Adipocyte (in vitro differentiated cells): ENCODE results near the gene NELL1.

Source experiments
- DNase-seq: peaks from one replicate; pipeline ENCODE4 v3.0.0-alpha.2; 2015; ENCODE audit warnings: low read depth
- H3K27me3 ChIP-seq: replicated peaks from 2 replicates; pipeline ENCODE4 v1.7.0; 2013; ENCODE audit warnings: mild to moderate bottlenecking, low read length, moderate library complexity; ENCODE audit not compliant: control insufficient read depth, insufficient read depth
- H3K36me3 ChIP-seq: 2 replicates; pipeline ENCODE4 v1.7.0; 2013; ENCODE audit warnings: low read length, mild to moderate bottlenecking, moderate library complexity; ENCODE audit not compliant: control insufficient read depth, insufficient read depth, severe bottlenecking
- H3K4me1 ChIP-seq: 2 replicates; pipeline ENCODE4 v1.7.0; 2013; ENCODE audit warnings: mild to moderate bottlenecking, low read length, moderate library complexity; ENCODE audit not compliant: control insufficient read depth, insufficient read depth
- H3K4me3 ChIP-seq: 2 replicates; pipeline ENCODE4 v1.7.0; 2013; ENCODE audit warnings: mild to moderate bottlenecking, low read length, moderate library complexity
- H3K9ac ChIP-seq: 2 replicates; pipeline ENCODE4 v1.7.0; 2013; ENCODE audit warnings: mild to moderate bottlenecking, low read length, moderate library complexity
- H3K9me3 ChIP-seq: 2 replicates; pipeline ENCODE4 v1.7.0; 2013; ENCODE audit warnings: mild to moderate bottlenecking, low read length, moderate library complexity; ENCODE audit not compliant: control insufficient read depth

NELL1 gene

GRCh38 chr11:21396342-21397008, 727.1 kb downstream of the NELL1 start:
- DNase-seq, result no peak
- Histone ChIP-seq H3K4me3 (no peak overlapping the region), H3K4me1 (no peaks in the 10 kb centered on the region), H3K36me3 (no peaks in the 10 kb centered on the region), H3K9me3 (no peaks in the 10 kb centered on the region), H3K27me3 (no peaks in the 10 kb centered on the region), H3K9ac (no peak overlapping the region)

GRCh38 chr11:21398195-21398594, 728.8 kb downstream of the NELL1 start:
- Histone ChIP-seq H3K9me3 (no peaks in the 10 kb centered on the region), H3K27me3 (no peaks in the 10 kb centered on the region), H3K4me1 (peaks cover 2% of the 10 kb centered on the region), H3K9ac (no peak overlapping the region), H3K4me3 (no peak overlapping the region), H3K36me3 (no peaks in the 10 kb centered on the region)
- DNase-seq, result no peak

GRCh38 chr11:21401496-21401895, 732.1 kb downstream of the NELL1 start:
- DNase-seq, result no peak
- H3K27me3 ChIP-seq, result no peaks in the 10 kb centered on the region
- H3K36me3 ChIP-seq, result no peaks in the 10 kb centered on the region
- peaks cover 11% of the 10 kb centered on the region for H3K4me1 ChIP-seq
- no peak overlapping the region for H3K4me3 ChIP-seq
- H3K9ac ChIP-seq, result no peak overlapping the region
- H3K9me3 ChIP-seq, result no peaks in the 10 kb centered on the region

GRCh38 chr11:21402274-21402673, 732.9 kb downstream of the NELL1 start:
- Histone ChIP-seq H3K27me3 (no peaks in the 10 kb centered on the region), H3K4me3 (no peak overlapping the region), H3K4me1 (peaks cover 11% of the 10 kb centered on the region), H3K36me3 (no peaks in the 10 kb centered on the region), H3K9me3 (no peaks in the 10 kb centered on the region), H3K9ac (no peak overlapping the region)
- DNase-seq, result no peak

- H3K4me3 ChIP-seq, result no peak overlapping the region
Observed at GRCh38 chr11:21403069-21403468, 733.7 kb downstream of the NELL1 start.

GRCh38 chr11:21405422-21405821, 736.0 kb downstream of the NELL1 start:
- Histone ChIP-seq H3K4me3 (no peak overlapping the region), H3K36me3 (no peaks in the 10 kb centered on the region), H3K4me1 (peaks cover 11% of the 10 kb centered on the region), H3K9me3 (no peaks in the 10 kb centered on the region), H3K27me3 (no peaks in the 10 kb centered on the region), H3K9ac (no peak overlapping the region)
- no peak for DNase-seq

More at GRCh38 chr11:21403069-21403468, 733.7 kb downstream of the NELL1 start:
- no peak for DNase-seq
- Histone ChIP-seq H3K9me3 (no peaks in the 10 kb centered on the region), H3K9ac (no peak overlapping the region), H3K4me1 (peaks cover 11% of the 10 kb centered on the region), H3K27me3 (no peaks in the 10 kb centered on the region), H3K36me3 (no peaks in the 10 kb centered on the region)

- Histone ChIP-seq H3K4me1 (peaks cover 4% of the 10 kb centered on the region), H3K36me3 (no peaks in the 10 kb centered on the region), H3K9ac (no peak overlapping the region), H3K27me3 (no peaks in the 10 kb centered on the region), H3K4me3 (no peak overlapping the region), H3K9me3 (no peaks in the 10 kb centered on the region)
- DNase-seq, result no peak
Observed at GRCh38 chr11:21410513-21410912, 741.1 kb downstream of the NELL1 start.

GRCh38 chr11:21411104-21411503, 741.7 kb downstream of the NELL1 start:
- DNase-seq, result no peak
- no peaks in the 10 kb centered on the region for H3K9me3 ChIP-seq
- H3K9ac ChIP-seq, result no peak overlapping the region
- H3K27me3 ChIP-seq, result no peaks in the 10 kb centered on the region
- no peak overlapping the region for H3K4me3 ChIP-seq
- no peaks in the 10 kb centered on the region for H3K4me1 ChIP-seq
- no peaks in the 10 kb centered on the region for H3K36me3 ChIP-seq

GRCh38 chr11:21411597-21411996, 742.2 kb downstream of the NELL1 start:
- Histone ChIP-seq H3K4me3 (no peak overlapping the region), H3K36me3 (no peaks in the 10 kb centered on the region), H3K9ac (no peak overlapping the region), H3K4me1 (no peaks in the 10 kb centered on the region), H3K27me3 (no peaks in the 10 kb centered on the region), H3K9me3 (no peaks in the 10 kb centered on the region)
- DNase-seq, result no peak

- Histone ChIP-seq H3K4me3 (no peak overlapping the region), H3K27me3 (no peaks in the 10 kb centered on the region), H3K9ac (no peak overlapping the region), H3K36me3 (no peaks in the 10 kb centered on the region), H3K4me1 (no peaks in the 10 kb centered on the region), H3K9me3 (no peaks in the 10 kb centered on the region)
- no peak for DNase-seq
Observed at GRCh38 chr11:21412652-21413383, 743.4 kb downstream of the NELL1 start.

GRCh38 chr11:21414953-21415352, 745.6 kb downstream of the NELL1 start:
- no peak overlapping the region for H3K9ac ChIP-seq
- no peak for DNase-seq
- H3K9me3 ChIP-seq, result no peaks in the 10 kb centered on the region
- no peak overlapping the region for H3K4me3 ChIP-seq
- H3K36me3 ChIP-seq, result no peaks in the 10 kb centered on the region
- no peaks in the 10 kb centered on the region for H3K4me1 ChIP-seq
- H3K27me3 ChIP-seq, result no peaks in the 10 kb centered on the region
